Epithelial cell of proximal tubule (primary cell): ENCODE results near the gene BOLA1. TPM values are rescaled to one million over a fixed set of nuclear protein-coding genes. Genes with fewer than 3 reads are reported as not detected.
"Not testable (repeated sequence)": the region's sequence is repeated elsewhere in the genome, so short reads cannot be mapped to it uniquely, and the experiment has no call there.

Experiments
- DNase-seq: peaks from one replicate; pipeline ENCODE4 v3.0.0-alpha.2; 2011; ENCODE audit warnings: low read depth
- H3K4me3 ChIP-seq: 2 replicates; pipeline ENCODE4 v1.5.1; 2011; ENCODE audit warnings: low read depth, mild to moderate bottlenecking, low read length
- CTCF ChIP-seq: conservative IDR thresholded peaks from 2 replicates; pipeline ENCODE4 v1.5.1; 2012; ENCODE audit warnings: low read depth, mild to moderate bottlenecking, low read length
- total RNA-seq: library from RNA; depleted of rRNA; stranded (reverse); fragments of >200 nt; gene quantifications from 2 replicates; pipeline ENCODE4 v1.2.3, GENCODE V29; 2015

The BOLA1 gene
- 18.7 and 29.2 TPM in 2 replicates for total RNA-seq

DNA sequence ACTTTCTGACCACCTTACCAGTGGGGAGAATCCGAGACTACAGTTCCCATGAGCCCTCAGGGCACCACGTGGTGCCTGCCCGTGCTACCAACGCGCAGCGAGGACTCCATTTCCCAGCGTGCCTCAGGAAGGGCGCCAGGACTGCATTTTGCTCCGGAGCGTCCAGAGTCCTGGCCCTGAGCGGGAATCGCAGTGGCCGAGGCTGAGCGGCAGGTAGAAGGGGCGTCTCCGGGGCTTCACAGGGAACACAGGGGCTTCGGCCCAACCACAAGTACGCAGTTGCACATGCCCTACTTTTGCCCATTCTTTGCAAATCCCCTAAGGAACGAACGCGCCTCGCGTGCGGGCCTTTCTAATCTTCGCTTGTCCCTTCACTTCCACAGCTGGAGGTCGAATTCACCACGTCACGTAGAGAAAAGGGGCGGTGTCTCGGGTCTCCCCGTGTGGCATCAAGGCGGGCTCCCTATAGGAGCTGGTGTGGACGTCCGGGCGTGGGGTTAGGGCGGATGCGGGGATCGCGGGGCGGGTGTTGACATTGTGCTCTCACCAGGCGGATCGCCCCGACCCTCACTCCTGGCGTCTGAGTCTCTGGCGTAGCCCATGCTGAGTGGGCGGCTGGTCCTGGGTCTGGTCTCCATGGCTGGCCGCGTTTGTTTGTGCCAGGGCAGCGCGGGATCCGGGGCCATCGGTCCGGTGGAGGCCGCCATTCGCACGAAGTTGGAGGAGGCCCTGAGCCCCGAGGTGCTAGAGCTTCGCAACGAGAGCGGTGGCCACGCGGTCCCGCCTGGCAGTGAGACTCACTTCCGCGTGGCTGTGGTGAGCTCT is at the start of gene BOLA1:
BOLA1 (plus strand) TSS at position 109 of the 825 bp plus-strand sequence; CDS start at position 601, 492 bp downstream.
- H3K4me3 ChIP-seq = peak within 1 kb of the TSS; percentile 78
- no peak for DNase-seq
- no peak for TF ChIP-seq CTCF

GRCh38 chr1:149849947-149850360 is 49.4 kb upstream of the BOLA1 start:
- H3K4me3 ChIP-seq = peak overlapping the region; percentile 61
- TF ChIP-seq CTCF = no peak
- DNase-seq = no peak

DNA sequence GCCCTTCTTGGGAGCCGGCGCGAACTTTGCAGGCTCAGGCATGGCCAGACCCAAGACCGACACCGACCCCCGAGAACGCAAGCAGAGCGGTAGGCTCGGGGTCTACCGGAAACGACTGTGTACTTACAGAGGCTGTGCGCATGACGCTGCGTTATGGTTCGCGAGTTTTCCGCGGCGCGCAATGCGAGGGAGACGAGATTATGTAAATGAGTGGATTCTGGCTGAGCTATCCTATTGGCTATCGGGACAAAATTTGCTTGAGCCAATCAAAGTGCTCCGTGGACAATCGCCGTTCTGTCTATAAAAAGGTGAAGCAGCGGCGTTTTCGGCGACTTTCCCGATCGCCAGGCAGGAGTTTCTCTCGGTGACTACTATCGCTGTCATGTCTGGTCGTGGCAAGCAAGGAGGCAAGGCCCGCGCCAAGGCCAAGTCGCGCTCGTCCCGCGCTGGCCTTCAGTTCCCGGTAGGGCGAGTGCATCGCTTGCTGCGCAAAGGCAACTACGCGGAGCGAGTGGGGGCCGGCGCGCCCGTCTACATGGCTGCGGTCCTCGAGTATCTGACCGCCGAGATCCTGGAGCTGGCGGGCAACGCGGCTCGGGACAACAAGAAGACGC is 48.5 kb upstream of the BOLA1 start:
- not testable (repeated sequence) for DNase-seq, H3K4me3 ChIP-seq

GRCh38 chr1:149851585-149852213 is 47.7 kb upstream of the BOLA1 start:
- not testable (repeated sequence) for H3K4me3 ChIP-seq, DNase-seq

- DNase-seq, H3K4me3 ChIP-seq: not testable (repeated sequence)
These were observed 47.1 kb upstream of the BOLA1 start for GRCh38 chr1:149852263-149852662.

DNA sequence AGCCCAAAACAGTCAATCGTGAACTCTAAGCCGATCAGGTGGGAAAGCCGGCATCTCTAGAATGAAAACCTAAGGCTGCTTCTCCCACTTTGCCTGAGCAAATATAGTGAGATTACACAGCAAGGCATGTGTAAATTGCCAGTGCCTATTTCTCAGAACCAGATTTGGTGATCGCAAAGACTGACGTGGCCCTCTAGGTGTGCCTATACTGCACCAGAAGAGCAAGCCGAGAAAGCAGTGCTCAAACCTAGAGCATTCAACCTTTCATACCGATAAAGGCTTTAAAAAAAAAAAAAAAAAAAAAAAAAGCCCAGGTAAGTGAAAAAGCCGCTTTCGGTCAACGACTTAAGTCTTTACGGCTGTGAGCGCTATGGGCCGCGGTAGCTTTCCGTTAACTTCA is 39.1 kb upstream of the BOLA1 start:
- not testable (repeated sequence) for DNase-seq, H3K4me3 ChIP-seq

- DNase-seq, H3K4me3 ChIP-seq: not testable (repeated sequence)
These were observed 38.5 kb upstream of the BOLA1 start for GRCh38 chr1:149860684-149861496.

DNA sequence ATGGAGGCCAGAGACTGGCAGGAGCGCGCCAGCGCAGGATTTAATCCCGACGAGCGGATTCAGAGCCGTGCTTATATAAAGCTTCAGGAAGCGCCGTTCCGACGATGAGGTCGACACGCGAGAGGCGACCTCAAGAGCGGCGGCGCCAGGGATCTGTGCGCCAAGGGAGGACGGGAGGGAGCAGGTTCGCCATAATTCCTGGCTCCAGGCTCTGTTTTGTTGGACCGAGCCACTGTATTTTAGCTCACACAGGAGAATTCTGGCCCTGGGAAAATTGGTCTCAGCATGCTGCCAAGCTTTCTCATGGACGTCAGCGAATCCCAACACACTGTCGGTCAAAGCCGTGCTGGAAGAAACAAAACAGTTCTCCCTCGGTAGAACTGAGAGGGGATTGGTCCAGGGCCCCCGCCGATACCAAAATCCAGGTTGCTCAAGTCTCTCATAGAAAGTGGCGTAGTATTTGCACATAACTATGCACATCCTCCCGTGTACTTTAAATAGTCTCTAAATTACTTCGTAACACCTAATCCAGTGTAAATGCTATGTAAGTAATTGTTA is 37.8 kb upstream of the BOLA1 start:
- H3K4me3 ChIP-seq, DNase-seq: not testable (repeated sequence)

- DNase-seq, H3K4me3 ChIP-seq: not testable (repeated sequence)
These were observed 32.5 kb upstream of the BOLA1 start for GRCh38 chr1:149866887-149867286.

DNA sequence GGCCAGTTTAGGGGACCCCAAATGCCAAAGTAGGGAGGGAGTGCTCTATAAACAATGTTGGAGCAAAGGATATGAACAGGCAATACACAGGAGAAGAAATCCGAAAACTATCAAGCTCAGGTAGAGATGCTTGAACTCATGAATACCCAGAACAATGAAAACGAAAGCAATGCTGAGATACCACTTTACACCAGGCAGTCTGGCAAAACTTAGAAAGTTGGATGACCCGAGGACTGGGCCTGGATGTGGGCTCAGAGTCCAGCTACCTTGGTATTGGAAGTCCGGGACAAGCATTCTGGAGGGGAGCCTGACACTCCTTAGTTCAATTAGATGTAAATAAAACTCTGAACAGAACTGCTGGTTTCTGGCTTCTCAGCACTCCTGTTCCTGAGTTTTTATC is 26.3 kb upstream of the BOLA1 start:
- not testable (repeated sequence) for DNase-seq, H3K4me3 ChIP-seq
